H1 (cell line): ENCODE measurements around the gene MRPS24. TPM values are rescaled to one million over a fixed set of nuclear protein-coding genes. Genes with fewer than 3 reads are reported as not detected.

ENCODE experiments used
- CTCF ChIA-PET: fragments of 300-600 bp; sonication (Branson Sonifier 250); formaldehyde crosslinking; loops from one replicate; lab custom pipeline; 2021; ENCODE audit not compliant: partially characterized antibody; lab: Charles Lee
- POLR2A ChIA-PET: fragments of 300-600 bp; sonication (Branson Sonifier 250); formaldehyde crosslinking; loops from one replicate; lab custom pipeline; 2021; ENCODE audit warnings: inconsistent platforms; ENCODE audit not compliant: partially characterized antibody; lab: Charles Lee
- DNase-seq, 2 experiments: peaks; one replicate each; pipeline versions ENCODE4 v3.0.0 to v3.0.0-alpha.2; 2010 to 2022; ENCODE audit warnings: low spot score in 2 of 2, low read depth in 1 of 2, mixed read lengths in 1 of 2
- FAIRE-seq: peaks from 2 replicates; lab custom pipeline; 2011; peaks lifted over from hg19 to GRCh38; lab: Jason Lieb, UNC
- H2AFZ ChIP-seq: 2 replicates; pipeline ENCODE4 v1.8.1; 2012; ENCODE audit warnings: low read length, inconsistent platforms
- H2AK5ac ChIP-seq: 2 replicates; pipeline ENCODE4 v1.6.1; 2013; ENCODE audit warnings: low read depth, low read length
- H2BK120ac ChIP-seq: replicated peaks from 2 replicates; pipeline ENCODE3; 2013; ENCODE audit warnings: low read depth, low read length, inconsistent platforms
- H2BK12ac ChIP-seq: 2 replicates; pipeline ENCODE4 v1.6.1; 2013; ENCODE audit warnings: low read depth, low read length
- H2BK15ac ChIP-seq: 2 replicates; pipeline ENCODE4 v1.6.1; 2013; ENCODE audit warnings: low read length
- H2BK20ac ChIP-seq: 2 replicates; pipeline ENCODE4 v1.6.1; 2013; ENCODE audit warnings: low read length
- H2BK5ac ChIP-seq: 2 replicates; pipeline ENCODE4 v1.6.1; 2013; ENCODE audit warnings: low read depth, low read length
- H3K14ac ChIP-seq: 2 replicates; pipeline ENCODE4 v1.6.1; 2013; ENCODE audit warnings: inconsistent platforms; ENCODE audit not compliant: insufficient read length
- H3K18ac ChIP-seq: 2 replicates; pipeline ENCODE4 v1.6.1; 2013; ENCODE audit warnings: low read length; ENCODE audit errors: extremely low read depth
- H3K23ac ChIP-seq: 2 replicates; pipeline ENCODE4 v1.6.1; 2013; ENCODE audit warnings: inconsistent platforms; ENCODE audit not compliant: insufficient read length
- H3K23me2 ChIP-seq: 2 replicates; pipeline ENCODE4 v1.6.1; 2013; ENCODE audit warnings: low read depth, low read length
- H3K27ac ChIP-seq: 2 replicates; pipeline ENCODE4 v1.6.1; 2011; ENCODE audit warnings: low read depth, low read length, inconsistent platforms
- H3K27me3 ChIP-seq, 4 experiments: replicated peaks in 1 of 4; 1 replicate in 1 of 4; 2 replicates in 3 of 4; pipeline versions ENCODE4 v1.6.1 to v1.8.1; 2011 to 2013; ENCODE audit warnings: low read length in 3 of 4, mild to moderate bottlenecking in 3 of 4, inconsistent platforms in 2 of 4, mixed read lengths in 2 of 4, moderate library complexity in 1 of 4; ENCODE audit not compliant: control insufficient read depth in 3 of 4, insufficient read depth in 3 of 4; ENCODE audit errors: extremely low read depth in 1 of 4
- H3K36me3 ChIP-seq, 4 experiments: 2 replicates each; pipeline versions ENCODE4 v1.6.1 to v1.8.1; 2011 to 2013; ENCODE audit warnings: mild to moderate bottlenecking in 4 of 4, low read length in 3 of 4, moderate library complexity in 2 of 4, control low read depth in 1 of 4, inconsistent platforms in 1 of 4; ENCODE audit not compliant: insufficient read depth in 4 of 4, control insufficient read depth in 2 of 4
- H3K4ac ChIP-seq: replicated peaks from 2 replicates; pipeline ENCODE3; 2013; ENCODE audit warnings: low read length, low read depth, mixed read lengths, inconsistent platforms; ENCODE audit not compliant: insufficient read length
- H3K4me1 ChIP-seq, 4 experiments: replicated peaks in 1 of 4; 1 replicate in 1 of 4; 2 replicates in 3 of 4; pipeline versions ENCODE4 v1.6.1 to v1.8.1; 2011 to 2013; ENCODE audit warnings: low read length in 3 of 4, inconsistent platforms in 2 of 4, mixed read lengths in 1 of 4; ENCODE audit not compliant: insufficient read depth in 4 of 4, control insufficient read depth in 3 of 4
- H3K4me2 ChIP-seq, 2 experiments: 2 replicates each; pipeline versions ENCODE4 v1.6.1 to v1.8.1; 2011 to 2013; ENCODE audit warnings: low read depth in 2 of 2, low read length in 2 of 2, control low read depth in 1 of 2, inconsistent platforms in 1 of 2, mild to moderate bottlenecking in 1 of 2; ENCODE audit not compliant: insufficient read depth in 1 of 2
- H3K4me3 ChIP-seq, 4 experiments: fragments of 200-600, 300-600 bp in 1 of 4; sonication (generic), shearing (Covaris generic), sonication (Bioruptor Twin) in 1 of 4; 2 replicates each; pipeline versions ENCODE4 v1.5.1 to v1.8.1; 2011 to 2016; ENCODE audit warnings: low read length in 4 of 4, low read depth in 3 of 4, control low read depth in 2 of 4, inconsistent platforms in 2 of 4, mild to moderate bottlenecking in 2 of 4, mixed read lengths in 1 of 4, moderate library complexity in 1 of 4; ENCODE audit not compliant: insufficient read depth in 2 of 4; ENCODE audit errors: extremely low read depth in 1 of 4
- H3K56ac ChIP-seq: replicated peaks from 2 replicates; pipeline ENCODE3; 2013; ENCODE audit warnings: low read depth, mild to moderate bottlenecking, mixed read lengths, low read length, inconsistent platforms; ENCODE audit not compliant: insufficient read length
- H3K79me1 ChIP-seq: 2 replicates; pipeline ENCODE4 v1.6.1; 2013; ENCODE audit warnings: low read depth, low read length, control low read depth
- H3K79me2 ChIP-seq, 2 experiments: 2 replicates each; pipeline versions ENCODE4 v1.6.1 to v1.8.1; 2012 to 2013; ENCODE audit warnings: low read length in 2 of 2, mild to moderate bottlenecking in 2 of 2, inconsistent platforms in 1 of 2; ENCODE audit not compliant: insufficient read depth in 2 of 2, control insufficient read depth in 1 of 2
- H3K9ac ChIP-seq, 4 experiments: replicated peaks in 1 of 4; 1 replicate in 1 of 4; 2 replicates in 3 of 4; pipeline versions ENCODE4 v1.6.1 to v1.8.1; 2011 to 2013; ENCODE audit warnings: low read depth in 3 of 4, low read length in 3 of 4, control low read depth in 2 of 4, mild to moderate bottlenecking in 2 of 4, moderate library complexity in 2 of 4, inconsistent platforms in 1 of 4; ENCODE audit errors: extremely low read depth in 1 of 4
- H3K9me3 ChIP-seq, 2 experiments: 2 replicates each; pipeline versions ENCODE4 v1.6.1 to v1.8.1; 2012 to 2013; ENCODE audit warnings: mild to moderate bottlenecking in 2 of 2, moderate library complexity in 2 of 2, control low read depth in 1 of 2, inconsistent platforms in 1 of 2, low read depth in 1 of 2, low read length in 1 of 2, mixed read lengths in 1 of 2; ENCODE audit not compliant: insufficient read depth in 2 of 2
- H4K20me1 ChIP-seq, 2 experiments: replicated peaks in 1 of 2; 2 replicates each; pipeline versions ENCODE3 to v1.8.1; 2011 to 2013; ENCODE audit warnings: inconsistent platforms in 2 of 2, low read length in 2 of 2, mild to moderate bottlenecking in 1 of 2; ENCODE audit not compliant: insufficient read depth in 2 of 2, control insufficient read depth in 1 of 2
- H4K5ac ChIP-seq: 2 replicates; pipeline ENCODE4 v1.6.1; 2013; ENCODE audit warnings: low read length, low read depth, mixed read lengths, inconsistent platforms; ENCODE audit not compliant: insufficient read length
- H4K8ac ChIP-seq: 2 replicates; pipeline ENCODE4 v1.8.0; 2013; ENCODE audit warnings: mild to moderate bottlenecking, moderate library complexity, low read length, inconsistent platforms; ENCODE audit not compliant: insufficient read depth; ENCODE audit errors: extremely low read depth
- H4K91ac ChIP-seq: replicated peaks from 2 replicates; pipeline ENCODE3; 2013; ENCODE audit warnings: low read length, mixed read lengths, inconsistent platforms; ENCODE audit not compliant: insufficient read length
- ATF2 ChIP-seq: IDR thresholded peaks from 2 replicates; pipeline ENCODE4 v1.6.1; 2012; ENCODE audit warnings: low read length, inconsistent platforms
- ATF3 ChIP-seq: IDR thresholded peaks from 2 replicates; pipeline ENCODE4 v1.6.1; 2011; ENCODE audit warnings: low read depth, mild to moderate bottlenecking, low read length; ENCODE audit not compliant: insufficient read depth
- BACH1 ChIP-seq: IDR thresholded peaks from 2 replicates; pipeline ENCODE4 v1.6.1; 2012; ENCODE audit warnings: low read length, improper control_type of control experiment
- BRCA1 ChIP-seq: IDR thresholded peaks from 2 replicates; pipeline ENCODE4 v1.6.1; 2012; ENCODE audit warnings: low read depth, low read length, improper control_type of control experiment
- EP300 ChIP-seq, 2 experiments: IDR thresholded peaks; 1 replicate in 1 of 2; 2 replicates in 1 of 2; pipeline ENCODE4 v1.6.1; 2011 to 2012; ENCODE audit warnings: low read depth in 2 of 2, low read length in 2 of 2, mild to moderate bottlenecking in 2 of 2, borderline replicate concordance in 1 of 2, inconsistent platforms in 1 of 2, moderate library complexity in 1 of 2
- RFX5 ChIP-seq: IDR thresholded peaks from 2 replicates; pipeline ENCODE4 v1.6.1; 2011; ENCODE audit warnings: low read depth, low read length, improper control_type of control experiment, borderline replicate concordance
- RNF2 ChIP-seq: fragments of 200-900, 300-1000 bp; sonication (generic); IDR thresholded peaks from 2 replicates; pipeline ENCODE4 v1.7.1; 2016; ENCODE audit warnings: borderline replicate concordance, low read depth, mild to moderate bottlenecking, antibody characterized with exemption, low read length; ENCODE audit not compliant: poor library complexity, severe bottlenecking; ENCODE audit errors: missing control alignments
- SP4 ChIP-seq: IDR thresholded peaks from 2 replicates; pipeline ENCODE4 v1.6.1; 2012; ENCODE audit warnings: low read length, inconsistent platforms
- SRF ChIP-seq: IDR thresholded peaks from 2 replicates; pipeline ENCODE4 v1.6.1; 2011; ENCODE audit warnings: mild to moderate bottlenecking, low read depth, low read length, moderate library complexity
- ZNF274 ChIP-seq: IDR thresholded peaks from 2 replicates; pipeline ENCODE4 v1.7.0; 2012; ENCODE audit warnings: low read length, borderline replicate concordance; ENCODE audit errors: extremely low read depth
- WGBS, 2 experiments: shearing (Covaris generic) in 1 of 2; methylation state at CpG; one replicate each; pipeline versions ENCODE4 v1.1.6 to v1.1.7; 2013 to 2015; ENCODE audit warnings: low lambda C conversion rate in 2 of 2, mixed read lengths in 2 of 2, inconsistent platforms in 1 of 2, low coverage in 1 of 2, missing lambda C conversion rate in 1 of 2; ENCODE audit not compliant: insufficient replicate concordance in 2 of 2, insufficient coverage in 1 of 2, insufficient read length in 1 of 2; ENCODE audit errors: extremely low coverage in 1 of 2, missing lambda C conversion rate in 1 of 2; 5-methylcytosine and 5-hydroxymethylcytosine counted together
- polyA plus RNA-seq, 7 experiments: library from polyadenylated mRNA; depleted of rRNA in 3 of 7; stranded (reverse) in 5 of 7; unstranded in 2 of 7; fragments of >200 nt in 5 of 7; fragments of 200-250 nt in 2 of 7; gene quantifications; 1 replicate in 5 of 7; 2 replicates in 1 of 7; 4 replicates in 1 of 7; pipeline versions ENCODE4 v1.2.1 to v1.2.3, GENCODE V29; 2011 to 2013; ENCODE audit warnings: missing spikeins in 2 of 7, mixed read lengths in 2 of 7
- total RNA-seq: library from RNA; stranded (reverse); fragmentation: NEBNext Ultra II Directional; extraction: Animal tissue kit (Norgen Biotek cat#: 25700); gene quantifications from 2 replicates; pipeline ENCODE4 v1.2.1, GENCODE V29; 2021

MRPS24 gene
- total and polyA plus RNA-seq, 2 of the 8 experiments (the other 6 are each of a cell fraction or from before 2014, with no cell fraction given), result 133 to 347 TPM

GRCh38 chr7:43844662-43845061, 24.7 kb downstream of the MRPS24 start:
- H2BK20ac ChIP-seq, result no peak overlapping the region
- H3K14ac ChIP-seq, result no peak overlapping the region
- no peaks in the 10 kb centered on the region for H4K20me1 ChIP-seq
- H3K56ac ChIP-seq, result no peak overlapping the region
- H3K4ac ChIP-seq, result no peak overlapping the region
- H3K23ac ChIP-seq, result no peak overlapping the region
- no peak overlapping the region for H4K8ac ChIP-seq
- H3K4me3 ChIP-seq, result no peak overlapping the region
- no peak overlapping the region for H2BK5ac ChIP-seq
- H2BK120ac ChIP-seq, result no peak overlapping the region
- no peak overlapping the region for H4K91ac ChIP-seq
- FAIRE-seq (no peak), DNase-seq (no peak)
- H3K9me3 ChIP-seq, result no peaks in the 10 kb centered on the region
- H3K79me1 ChIP-seq, result no peaks in the 10 kb centered on the region
- H4K5ac ChIP-seq, result no peak overlapping the region
- H3K27me3 ChIP-seq, result no peaks in the 10 kb centered on the region
- H3K36me3 ChIP-seq, result no peaks in the 10 kb centered on the region
- H3K4me2 ChIP-seq, result no peak overlapping the region
- H2BK12ac ChIP-seq, result no peak overlapping the region
- H2BK15ac ChIP-seq, result no peak overlapping the region
- 92% methylated on average over 2 of the region's 2 CpGs; no CpG with 5 or more reads in 1 of the 2 experiments for WGBS, 2 experiments
- no peak overlapping the region for H2AK5ac ChIP-seq
- H3K9ac ChIP-seq, result no peak overlapping the region
- ChIA-PET CTCF (interaction anchor here (0.9 to 1.4 kb wide), 4 partner anchors 10 to 95 kb away, joined by 3 to 5 read pairs (median 3); partner anchors contain the start of gene BLVRA), POLR2A (no interaction called here)
- H3K79me2 ChIP-seq, result no peaks in the 10 kb centered on the region
- H3K4me1 ChIP-seq, result peaks cover 0 to 3% (median 0%) of the 10 kb centered on the region in 4 experiments; a peak in 1 of 7 replicates
- H3K27ac ChIP-seq, result no peak overlapping the region
- no peak overlapping the region for H3K18ac ChIP-seq
- H2AFZ ChIP-seq, result no peak overlapping the region
- no peaks in the 10 kb centered on the region for H3K23me2 ChIP-seq
- no peak for TF ChIP-seq RNF2
- TF ChIP-seq EP300 (IDR thresholded peaks at IDR 0.05; ENCODE audit: borderline replicate concordance in 1 of 2, low read depth in 2 of 2, low read length in 2 of 2), result no peak
- TF ChIP-seq SRF, result no peak
- no peak for TF ChIP-seq RFX5
- no peak for TF ChIP-seq ZNF274
- TF ChIP-seq ATF2, result no peak
- TF ChIP-seq BACH1, result no peak
- TF ChIP-seq SP4, result no peak
- TF ChIP-seq ATF3, result no peak
- TF ChIP-seq BRCA1, result no peak
